LNCAP (cell line): ENCODE results near the gene MGAT4C.

Experiments used
- TF ChIP-seq, protein P1 (sequence below): fragments of 450-650 bp; IDR thresholded peaks from 2 replicates; pipeline ENCODE4 v1.5.1; 2017; ENCODE audit warnings: mild to moderate bottlenecking

Gene MGAT4C

DNA sequence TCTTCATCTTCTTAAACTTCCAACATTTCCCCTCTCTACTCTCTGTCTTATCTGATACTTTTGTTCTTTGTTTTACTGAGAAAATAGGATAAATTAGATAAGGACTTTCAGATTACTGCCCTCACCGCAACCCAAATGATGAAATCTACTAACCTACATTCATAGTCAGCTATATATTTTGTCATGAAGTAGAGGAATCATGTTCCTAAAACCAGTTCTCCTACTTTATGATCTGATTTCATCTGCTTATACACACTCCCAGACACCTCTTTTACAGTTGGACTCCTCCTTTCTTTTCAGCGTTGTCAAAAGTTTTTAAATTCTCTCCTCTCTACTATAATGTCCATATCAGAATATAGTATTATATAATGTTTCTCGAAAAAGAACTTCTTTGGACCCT is 29.7 kb downstream of the MGAT4C start:
- TF ChIP-seq, protein P1, sequence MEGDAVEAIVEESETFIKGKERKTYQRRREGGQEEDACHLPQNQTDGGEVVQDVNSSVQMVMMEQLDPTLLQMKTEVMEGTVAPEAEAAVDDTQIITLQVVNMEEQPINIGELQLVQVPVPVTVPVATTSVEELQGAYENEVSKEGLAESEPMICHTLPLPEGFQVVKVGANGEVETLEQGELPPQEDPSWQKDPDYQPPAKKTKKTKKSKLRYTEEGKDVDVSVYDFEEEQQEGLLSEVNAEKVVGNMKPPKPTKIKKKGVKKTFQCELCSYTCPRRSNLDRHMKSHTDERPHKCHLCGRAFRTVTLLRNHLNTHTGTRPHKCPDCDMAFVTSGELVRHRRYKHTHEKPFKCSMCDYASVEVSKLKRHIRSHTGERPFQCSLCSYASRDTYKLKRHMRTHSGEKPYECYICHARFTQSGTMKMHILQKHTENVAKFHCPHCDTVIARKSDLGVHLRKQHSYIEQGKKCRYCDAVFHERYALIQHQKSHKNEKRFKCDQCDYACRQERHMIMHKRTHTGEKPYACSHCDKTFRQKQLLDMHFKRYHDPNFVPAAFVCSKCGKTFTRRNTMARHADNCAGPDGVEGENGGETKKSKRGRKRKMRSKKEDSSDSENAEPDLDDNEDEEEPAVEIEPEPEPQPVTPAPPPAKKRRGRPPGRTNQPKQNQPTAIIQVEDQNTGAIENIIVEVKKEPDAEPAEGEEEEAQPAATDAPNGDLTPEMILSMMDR, result no peak

DNA sequence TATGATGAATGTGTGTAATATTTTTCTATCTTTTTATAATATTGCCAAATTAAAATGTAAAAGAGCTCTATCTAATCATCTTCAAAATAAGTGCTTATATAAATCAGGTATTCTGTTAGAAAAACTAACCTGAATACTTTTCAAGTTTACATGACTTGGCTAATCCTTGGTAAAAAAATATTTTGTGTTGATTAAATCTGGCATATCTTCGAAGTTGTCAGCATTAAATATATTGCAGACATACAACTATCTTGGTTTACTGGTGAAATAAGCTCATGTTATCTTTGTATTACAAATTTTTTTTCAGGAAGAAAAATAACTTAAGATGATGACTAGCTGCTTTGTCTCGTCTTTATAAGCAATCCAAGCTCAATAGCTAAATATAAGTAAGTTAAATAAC is 39.6 kb downstream of the MGAT4C start:
- TF ChIP-seq, protein P1, result no peak

DNA sequence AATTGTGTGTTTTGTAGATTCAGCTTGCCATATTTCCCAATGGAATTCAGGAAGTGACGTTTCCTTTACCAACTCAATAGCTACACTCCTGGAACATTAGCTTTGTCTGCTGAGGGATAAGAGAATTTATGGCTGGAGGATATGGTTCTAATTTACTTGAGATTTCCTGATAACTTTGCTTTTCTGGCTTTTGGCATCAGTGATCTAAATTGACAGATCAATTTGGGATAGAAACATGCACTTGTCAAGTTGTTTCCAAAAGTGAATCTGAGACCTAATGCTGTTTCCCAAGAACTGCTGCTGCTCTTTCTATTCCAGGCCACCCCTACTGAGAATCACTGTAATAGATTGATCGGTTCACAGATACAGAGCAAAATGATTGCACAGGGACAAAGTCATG is 43.2 kb downstream of the MGAT4C start:
- TF ChIP-seq, protein P1, result no peak

DNA sequence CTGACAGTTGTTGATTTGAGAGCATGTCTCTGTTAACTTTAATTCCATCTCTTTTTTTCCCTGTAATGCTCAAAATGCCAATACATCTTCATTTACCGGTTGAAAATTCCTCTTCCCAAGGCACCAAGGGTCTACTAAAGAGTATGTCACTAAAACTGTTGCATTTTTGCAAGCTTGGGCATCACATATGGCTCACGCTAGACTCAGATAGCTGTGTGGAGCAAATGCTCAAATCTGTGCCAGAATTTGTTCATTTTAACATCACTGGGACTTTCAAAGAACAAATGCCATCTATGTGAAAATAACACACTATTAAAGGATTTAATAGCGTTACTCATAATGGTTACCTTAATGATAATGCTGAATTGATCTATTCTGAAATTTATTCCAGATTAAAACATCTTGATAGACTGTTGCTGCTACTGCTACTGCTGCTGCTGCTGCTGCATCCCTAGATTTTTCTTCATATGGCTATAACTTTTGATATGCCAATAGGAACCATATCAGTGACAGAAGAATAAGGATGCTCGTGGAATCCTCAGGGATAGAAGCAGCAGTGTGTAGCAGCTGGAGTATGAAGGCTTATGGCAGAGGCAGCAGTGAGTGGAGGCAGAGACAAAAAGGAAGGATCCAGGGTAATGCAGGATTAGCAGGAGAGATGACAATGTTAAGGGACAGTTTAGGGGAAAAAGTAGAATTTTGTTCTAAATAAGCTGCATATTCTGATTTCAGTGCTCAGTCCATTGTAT is 57.3 kb downstream of the MGAT4C start:
- TF ChIP-seq, protein P1, result no peak

DNA sequence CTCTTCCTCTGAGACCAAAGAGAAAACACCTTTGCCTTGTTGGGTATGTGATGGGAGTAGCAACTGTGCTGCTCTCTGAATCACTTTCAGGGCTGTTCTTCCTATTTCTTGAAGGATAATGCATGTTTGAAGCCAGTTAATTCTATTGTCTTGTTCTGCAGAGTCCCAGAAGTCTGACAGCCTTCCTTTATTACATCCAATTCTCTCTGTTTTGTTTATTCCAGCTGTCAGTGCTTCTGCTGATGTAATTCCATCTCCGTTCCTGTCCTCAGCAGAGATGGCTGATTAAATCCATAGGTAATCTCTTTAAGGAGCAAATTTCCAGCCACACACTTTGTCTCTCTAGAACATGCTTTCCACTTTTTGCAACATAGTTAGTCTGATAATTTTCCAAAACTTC is 59.7 kb downstream of the MGAT4C start:
- TF ChIP-seq, protein P1, result no peak

DNA sequence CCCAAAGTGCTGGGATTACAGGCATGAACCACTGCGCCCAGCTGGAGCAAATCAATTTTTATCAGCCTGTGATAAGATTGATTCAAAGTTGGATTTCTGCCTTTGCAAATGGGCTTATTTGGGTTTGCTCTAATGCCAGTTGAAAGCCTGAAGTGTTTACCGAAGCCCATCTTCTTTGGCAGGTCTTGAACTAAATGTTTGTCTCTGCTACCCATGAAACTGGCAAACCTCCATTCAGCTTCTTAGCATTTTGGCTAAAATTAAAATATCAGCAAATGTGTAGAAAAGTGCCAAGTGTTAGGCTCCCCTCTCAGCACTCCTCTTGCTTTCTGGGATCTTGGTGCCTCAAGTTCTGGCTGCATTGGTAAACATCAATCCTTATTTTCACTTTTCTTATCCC is 61.5 kb downstream of the MGAT4C start:
- TF ChIP-seq, protein P1, result no peak

DNA sequence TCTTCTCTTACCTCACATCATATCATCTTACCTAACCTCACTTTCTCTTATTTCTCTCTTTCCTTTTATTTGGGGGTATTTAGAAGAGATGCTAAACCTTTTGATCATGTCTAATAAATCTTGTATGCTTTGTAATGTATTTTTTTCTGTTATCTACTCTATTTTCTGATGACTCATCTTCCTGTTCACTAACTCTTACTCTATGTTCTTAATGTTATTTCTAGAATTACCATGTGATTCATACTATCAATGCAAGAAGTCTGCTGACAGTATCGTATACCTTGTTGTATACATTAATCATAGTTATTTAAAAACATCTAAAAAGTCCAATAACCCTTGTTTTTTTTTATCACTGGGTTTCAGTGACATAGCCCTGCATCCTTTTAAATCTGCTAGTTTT is 62.3 kb downstream of the MGAT4C start:
- TF ChIP-seq, protein P1, result no peak

DNA sequence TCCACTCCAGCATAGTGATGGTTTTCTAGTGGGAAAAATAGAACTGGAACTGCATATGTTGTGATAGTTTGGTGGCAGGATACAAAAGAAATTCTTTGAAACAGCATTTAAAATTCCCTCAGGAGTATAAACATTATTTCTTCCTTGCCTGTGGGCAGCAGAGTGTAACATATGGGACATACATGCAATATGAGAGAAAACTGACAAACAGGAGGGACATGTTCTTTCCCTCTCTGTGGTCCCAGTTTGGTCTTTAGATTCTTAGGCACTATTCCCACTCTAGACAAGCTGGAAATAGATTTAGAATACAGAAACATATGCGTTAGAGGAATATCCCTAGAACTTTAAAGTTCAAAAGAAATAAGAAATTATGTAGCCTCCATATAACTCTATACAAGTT is 68.0 kb downstream of the MGAT4C start:
- TF ChIP-seq, protein P1, result no peak
